HG03060 (cell line): ENCODE measurements around the gene PPP2R2D.
A peak's percentile ranks its signal among the peaks of the same experiment; 100 is the strongest.
"Not testable (repeated sequence)": the region's sequence is repeated elsewhere in the genome, so short reads cannot be mapped to it uniquely, and the experiment has no call there.

Experiments
- ATAC-seq: cut with Tn5 transposase; IDR thresholded peaks from one replicate; pipeline ENCODE4 v1.9.1; 2021; ENCODE audit warnings: low read depth, moderate number of reproducible peaks; ENCODE audit not compliant: unreplicated experiment

PPP2R2D gene

GRCh38 chr10:131866673-131867072, 34.1 kb upstream of the PPP2R2D start:
- ATAC-seq: no peak

- no peak for ATAC-seq
These were observed 32.4 kb upstream of the PPP2R2D start for GRCh38 chr10:131868436-131868835.

GRCh38 chr10:131869344-131869743, 31.5 kb upstream of the PPP2R2D start:
- no peak for ATAC-seq

GRCh38 chr10:131870411-131870810, 30.4 kb upstream of the PPP2R2D start:
- ATAC-seq: no peak

- ATAC-seq: no peak
These were observed 29.8 kb upstream of the PPP2R2D start for GRCh38 chr10:131870831-131871672.

- ATAC-seq: no peak
These were observed 29.2 kb upstream of the PPP2R2D start for GRCh38 chr10:131871673-131872005.

GRCh38 chr10:131872011-131872826, 28.6 kb upstream of the PPP2R2D start:
- no peak for ATAC-seq

- ATAC-seq: no peak
These were observed 27.9 kb upstream of the PPP2R2D start for GRCh38 chr10:131872827-131873375.

GRCh38 chr10:131874991-131875451, 25.8 kb upstream of the PPP2R2D start:
- ATAC-seq: peak; percentile 72

- no peak for ATAC-seq
These were observed 25.3 kb upstream of the PPP2R2D start for GRCh38 chr10:131875501-131875900.

- ATAC-seq: no peak
These were observed 24.8 kb upstream of the PPP2R2D start for GRCh38 chr10:131876017-131876416.

- ATAC-seq: no peak
These were observed 24.3 kb upstream of the PPP2R2D start for GRCh38 chr10:131876508-131876907.

GRCh38 chr10:131880016-131880590, 20.7 kb upstream of the PPP2R2D start:
- no peak for ATAC-seq

GRCh38 chr10:131881104-131881880, 19.5 kb upstream of the PPP2R2D start:
- no peak for ATAC-seq

- ATAC-seq: no peak
These were observed 18.7 kb upstream of the PPP2R2D start for GRCh38 chr10:131882151-131882550.

GRCh38 chr10:131882590-131883451, 18.0 kb upstream of the PPP2R2D start:
- ATAC-seq: no peak

GRCh38 chr10:131883621-131884393, 17.0 kb upstream of the PPP2R2D start:
- ATAC-seq: not testable (repeated sequence)

- peak; percentile 75 for ATAC-seq
These were observed 15.2 kb upstream of the PPP2R2D start for GRCh38 chr10:131885391-131886165.
